HL-60 (cell line): ENCODE measurements around the gene CDHR5.

ENCODE experiments used
- GABPA ChIP-seq: IDR thresholded peaks from 2 replicates; pipeline ENCODE4 v1.6.1; 2012; ENCODE audit warnings: low read depth
- POLR2AphosphoS5 ChIP-seq: IDR thresholded peaks from 2 replicates; pipeline ENCODE4 v1.6.1; 2012; ENCODE audit warnings: low read depth
- REST ChIP-seq: IDR thresholded peaks from 2 replicates; pipeline ENCODE4 v1.6.1; 2012; ENCODE audit warnings: low read depth; ENCODE audit not compliant: insufficient replicate concordance
- SPI1 ChIP-seq: IDR thresholded peaks from 2 replicates; pipeline ENCODE4 v1.6.1; 2012; ENCODE audit warnings: low read depth, mild to moderate bottlenecking, borderline replicate concordance
- TF ChIP-seq, protein P1 (sequence below): IDR thresholded peaks from one replicate; pipeline ENCODE4 v1.5.1; 2011; ENCODE audit warnings: low read length, control low read depth, inconsistent platforms; ENCODE audit not compliant: insufficient read depth

- no peak for TF ChIP-seq SPI1
- TF ChIP-seq, protein P1, sequence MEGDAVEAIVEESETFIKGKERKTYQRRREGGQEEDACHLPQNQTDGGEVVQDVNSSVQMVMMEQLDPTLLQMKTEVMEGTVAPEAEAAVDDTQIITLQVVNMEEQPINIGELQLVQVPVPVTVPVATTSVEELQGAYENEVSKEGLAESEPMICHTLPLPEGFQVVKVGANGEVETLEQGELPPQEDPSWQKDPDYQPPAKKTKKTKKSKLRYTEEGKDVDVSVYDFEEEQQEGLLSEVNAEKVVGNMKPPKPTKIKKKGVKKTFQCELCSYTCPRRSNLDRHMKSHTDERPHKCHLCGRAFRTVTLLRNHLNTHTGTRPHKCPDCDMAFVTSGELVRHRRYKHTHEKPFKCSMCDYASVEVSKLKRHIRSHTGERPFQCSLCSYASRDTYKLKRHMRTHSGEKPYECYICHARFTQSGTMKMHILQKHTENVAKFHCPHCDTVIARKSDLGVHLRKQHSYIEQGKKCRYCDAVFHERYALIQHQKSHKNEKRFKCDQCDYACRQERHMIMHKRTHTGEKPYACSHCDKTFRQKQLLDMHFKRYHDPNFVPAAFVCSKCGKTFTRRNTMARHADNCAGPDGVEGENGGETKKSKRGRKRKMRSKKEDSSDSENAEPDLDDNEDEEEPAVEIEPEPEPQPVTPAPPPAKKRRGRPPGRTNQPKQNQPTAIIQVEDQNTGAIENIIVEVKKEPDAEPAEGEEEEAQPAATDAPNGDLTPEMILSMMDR: no peak
- no peak for TF ChIP-seq GABPA
- TF ChIP-seq POLR2AphosphoS5: no peak
- TF ChIP-seq REST: no peak
Observed at GRCh38 chr11:581752-582151, 43.0 kb downstream of the CDHR5 start.
